Activated CD8-positive, alpha-beta memory T cell treated with anti-CD3 and anti-CD28 coated beads for 48 hours (primary cell): ENCODE results near the gene RFC2.

Experiments used
- DNase-seq, 3 experiments: peaks; one replicate each; pipeline ENCODE4 v3.0.0-alpha.2; 2020; ENCODE audit warnings: low read depth in 2 of 3, low spot score in 2 of 3

RFC2 gene

DNA sequence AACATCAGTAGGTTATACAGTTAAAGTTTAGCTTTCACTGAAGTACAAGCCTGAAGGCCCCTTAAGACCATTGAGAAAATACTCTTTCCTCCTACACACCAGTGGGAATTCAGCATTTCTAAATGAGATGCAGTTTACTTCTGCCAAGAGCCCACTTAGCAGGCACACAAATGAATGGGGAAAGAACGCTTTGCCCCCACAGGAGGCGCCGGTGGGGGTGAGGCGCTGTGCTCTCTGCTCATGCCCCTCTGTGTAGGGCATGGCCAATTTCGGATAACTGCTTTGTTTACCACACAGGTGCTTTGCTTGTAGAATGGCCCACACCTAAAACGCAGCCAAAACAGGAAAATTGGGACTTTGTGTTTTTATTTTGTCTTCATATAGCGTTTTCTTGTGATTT, 60.3 kb downstream of the RFC2 start:
- DNase-seq, result no peak

DNA sequence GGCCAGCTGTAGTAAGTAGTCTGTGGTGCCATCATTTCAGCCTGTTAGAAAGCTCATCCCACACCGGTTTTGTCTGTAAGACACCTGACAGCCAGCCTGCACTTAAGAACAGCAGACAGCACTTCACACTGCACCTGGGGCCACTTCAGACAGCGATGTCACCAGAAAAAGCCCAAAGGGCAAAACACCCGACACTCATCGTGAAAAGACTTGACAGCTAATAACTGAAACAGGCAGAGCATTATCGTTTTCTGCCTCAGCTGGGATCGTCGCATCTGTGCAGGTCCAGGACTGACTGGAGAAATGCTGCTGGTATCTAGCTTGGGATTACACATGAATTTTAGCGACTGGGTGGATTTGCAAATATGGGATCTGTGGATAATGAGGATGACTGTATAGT, 61.1 kb downstream of the RFC2 start:
- no peak for DNase-seq

DNA sequence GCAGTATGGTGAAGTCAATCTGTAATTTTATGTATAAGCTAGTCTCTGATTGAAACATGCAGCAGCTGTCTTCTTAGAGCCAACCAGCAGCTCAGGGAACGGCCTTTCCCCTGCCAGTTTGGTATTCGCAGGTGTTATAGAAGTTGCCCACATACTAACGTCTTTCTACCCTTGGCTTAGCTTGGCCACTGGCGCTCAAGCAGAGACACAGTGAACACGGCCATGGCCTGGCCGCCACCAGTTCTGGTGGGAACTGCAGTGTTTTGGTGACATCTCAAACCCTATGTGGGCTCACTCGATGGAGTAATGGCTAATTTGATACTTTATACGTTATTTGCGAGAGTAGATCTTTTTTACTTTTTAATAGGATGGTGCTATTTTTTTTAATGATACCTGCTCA, 63.0 kb downstream of the RFC2 start:
- no peak for DNase-seq

DNA sequence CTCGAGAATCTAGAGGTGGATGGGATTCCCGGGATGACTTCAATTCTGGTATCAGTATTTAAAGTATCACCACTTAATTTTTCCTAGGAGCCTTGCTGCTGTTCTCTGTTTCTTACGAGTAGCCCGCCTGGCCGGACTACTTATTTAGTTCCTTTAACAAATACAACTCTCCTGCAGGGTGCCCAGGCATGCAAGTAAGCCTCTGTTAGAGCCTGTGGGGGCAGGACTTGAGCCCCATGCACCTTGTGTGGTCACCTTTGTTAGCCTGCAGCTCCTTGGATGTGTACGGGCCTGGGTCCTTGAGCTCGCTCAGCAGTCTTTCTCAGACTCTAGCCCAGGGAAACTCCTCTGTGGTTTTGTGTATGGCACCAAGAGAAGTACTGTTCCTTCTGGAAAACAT, 63.9 kb downstream of the RFC2 start:
- DNase-seq, result no peak

DNA sequence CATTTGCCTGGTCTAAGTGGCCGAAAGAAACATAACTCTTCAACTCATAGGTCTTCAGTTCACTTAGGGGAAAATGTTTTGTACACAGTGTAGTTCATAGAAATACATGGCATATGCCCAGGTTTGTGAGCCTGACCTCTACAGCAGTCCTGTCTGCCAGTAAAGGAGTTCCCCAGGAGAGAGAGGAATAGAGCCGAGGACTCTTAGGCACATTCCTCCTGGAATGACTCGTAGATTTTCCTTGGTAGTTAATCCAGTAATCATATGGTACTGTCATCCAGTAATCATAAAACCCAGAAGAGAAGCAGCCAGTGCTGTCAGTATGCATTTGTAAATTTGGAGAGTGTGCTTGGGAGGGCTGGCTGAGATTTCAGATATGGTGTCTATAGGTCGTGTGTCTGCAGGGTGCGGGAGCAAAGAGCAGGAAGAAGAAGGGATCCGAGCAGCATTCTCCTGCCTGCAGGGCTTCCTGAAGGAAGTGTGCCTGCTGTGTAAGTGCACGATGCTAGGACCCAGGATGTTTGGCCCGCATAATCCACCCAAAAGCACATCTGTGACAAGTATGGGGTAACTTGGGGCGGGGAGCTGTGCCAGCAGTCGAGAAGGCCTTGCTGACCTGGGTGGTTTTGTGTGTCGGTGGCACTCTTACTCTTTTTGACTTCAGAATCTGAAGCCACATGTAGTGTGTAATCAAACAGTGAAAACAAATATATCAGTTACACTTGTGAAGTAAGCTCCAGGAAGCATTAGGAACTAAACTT, 66.1 kb downstream of the RFC2 start:
- no peak for DNase-seq

DNA sequence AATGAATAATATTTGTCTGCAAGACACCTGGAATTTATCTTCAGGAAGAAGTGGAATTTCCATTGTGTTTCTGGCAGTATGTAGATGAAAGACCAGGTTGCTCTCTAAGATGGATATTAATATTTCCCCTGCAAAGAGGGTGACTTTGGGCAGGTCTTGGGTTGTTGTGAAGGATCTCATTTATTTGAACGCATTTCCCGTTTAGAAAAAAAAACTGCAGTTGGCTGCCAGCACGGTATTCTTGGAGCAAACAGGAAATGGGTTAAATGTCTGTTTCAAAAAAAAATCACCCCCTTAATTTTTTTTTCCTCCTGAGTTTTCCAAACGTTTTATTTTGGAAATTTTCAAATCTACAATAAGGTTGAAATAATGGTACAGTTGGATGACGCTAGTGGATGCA, 68.6 kb downstream of the RFC2 start:
- DNase-seq, result no peak

DNA sequence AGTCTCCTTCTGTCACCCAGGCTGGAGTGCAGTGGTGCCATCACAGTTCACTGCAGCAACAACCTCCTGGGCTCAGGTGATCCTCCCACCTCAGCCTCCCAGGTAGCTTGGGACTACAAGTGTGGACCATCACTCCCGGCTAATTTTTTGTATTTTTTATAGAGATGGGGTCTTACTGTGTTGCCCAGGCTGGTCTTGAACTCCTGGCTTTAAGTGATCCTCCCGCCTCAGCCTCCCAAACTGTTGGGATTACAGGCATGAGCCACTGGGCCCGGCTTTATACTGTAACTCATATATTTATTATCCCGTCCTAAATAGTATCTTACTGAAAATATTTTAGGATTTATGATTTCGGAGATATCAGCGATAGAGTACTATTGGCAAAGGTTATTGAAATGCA, 69.2 kb downstream of the RFC2 start:
- no peak for DNase-seq

DNA sequence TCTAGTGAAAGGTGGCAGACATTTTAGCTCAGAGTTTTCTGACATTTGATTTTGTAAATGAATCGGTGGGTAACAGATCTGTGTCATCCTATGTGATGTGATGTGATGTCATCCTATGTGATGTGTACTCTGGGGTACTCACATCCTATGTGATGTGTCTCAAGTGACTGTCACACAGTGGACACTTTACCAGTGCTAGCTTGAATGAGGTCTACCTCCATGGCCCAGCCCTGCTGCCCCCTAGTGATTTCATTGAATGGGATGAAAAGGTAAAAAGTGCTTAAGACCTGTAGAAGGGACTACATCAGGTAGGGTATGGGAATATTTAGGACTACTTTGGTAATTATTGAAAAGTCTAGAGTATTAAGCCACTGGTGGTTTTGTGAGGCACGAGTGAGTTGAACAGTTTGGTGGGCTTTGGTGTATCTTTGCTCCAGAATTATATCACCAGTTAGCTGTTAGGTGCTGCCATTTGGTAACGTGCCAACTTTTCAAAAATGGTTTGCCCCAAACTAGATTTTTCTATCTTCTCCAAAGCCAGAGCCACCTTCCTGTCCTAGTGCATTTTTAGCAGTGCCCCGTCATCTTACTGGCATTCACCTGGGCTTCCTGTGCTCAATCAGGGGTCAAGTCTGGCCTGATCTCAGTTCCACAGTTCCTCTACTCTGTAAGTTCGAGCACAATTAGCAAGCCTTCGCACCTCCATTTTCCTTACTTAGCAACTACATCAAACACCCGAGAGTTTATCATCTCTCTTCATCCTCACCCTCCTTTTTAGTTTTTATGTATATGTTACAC, 70.3 kb downstream of the RFC2 start:
- DNase-seq, result no peak

DNA sequence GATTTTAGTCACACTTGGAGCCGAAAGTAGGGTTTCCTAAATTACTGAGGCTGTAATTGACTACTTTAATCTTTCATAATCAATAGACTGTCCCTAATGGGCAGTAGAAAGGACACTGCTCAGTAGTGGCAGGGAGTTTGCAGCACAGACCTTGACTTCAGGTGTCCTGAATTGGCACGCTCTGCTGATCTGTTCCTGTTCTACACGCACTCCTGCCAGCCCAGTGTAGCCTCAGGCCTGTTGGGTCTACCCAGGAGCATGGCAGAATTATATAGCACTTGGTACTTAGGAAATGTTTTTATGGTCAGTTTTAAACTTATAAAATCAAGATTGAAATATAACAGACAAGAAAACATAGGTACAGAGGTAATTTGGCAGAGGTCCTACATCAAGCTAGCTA, 71.1 kb downstream of the RFC2 start:
- no peak for DNase-seq

DNA sequence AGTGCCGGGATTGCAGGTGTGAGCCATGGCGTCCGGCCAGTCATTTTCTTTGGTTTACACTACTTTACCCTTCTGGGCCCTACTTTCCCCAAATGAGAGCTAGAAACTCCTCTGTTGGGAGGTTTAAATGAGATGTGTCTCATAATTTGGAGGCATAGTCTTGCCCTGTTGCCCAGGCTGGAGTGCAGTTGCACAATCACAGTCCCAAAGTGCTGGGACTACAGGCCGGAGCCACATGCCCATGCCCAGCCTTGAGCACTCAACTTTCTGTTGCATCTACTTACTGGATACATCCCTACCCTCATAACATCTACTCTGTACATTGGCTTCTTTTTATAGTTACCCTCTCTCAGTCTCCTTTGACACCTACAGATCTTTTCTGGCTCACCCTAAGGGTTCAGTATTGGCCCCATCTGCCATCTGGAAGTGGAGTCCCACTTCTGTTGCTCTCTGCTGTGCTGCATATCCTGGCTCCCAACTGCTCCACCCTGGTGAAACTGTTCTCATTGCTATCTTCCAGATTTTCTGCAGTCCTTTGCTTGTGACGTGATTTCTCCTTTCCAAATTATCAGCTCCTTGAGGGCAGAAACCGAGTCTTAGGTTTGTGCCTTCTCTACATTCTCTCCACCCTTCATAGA, 71.6 kb downstream of the RFC2 start:
- no peak for DNase-seq

DNA sequence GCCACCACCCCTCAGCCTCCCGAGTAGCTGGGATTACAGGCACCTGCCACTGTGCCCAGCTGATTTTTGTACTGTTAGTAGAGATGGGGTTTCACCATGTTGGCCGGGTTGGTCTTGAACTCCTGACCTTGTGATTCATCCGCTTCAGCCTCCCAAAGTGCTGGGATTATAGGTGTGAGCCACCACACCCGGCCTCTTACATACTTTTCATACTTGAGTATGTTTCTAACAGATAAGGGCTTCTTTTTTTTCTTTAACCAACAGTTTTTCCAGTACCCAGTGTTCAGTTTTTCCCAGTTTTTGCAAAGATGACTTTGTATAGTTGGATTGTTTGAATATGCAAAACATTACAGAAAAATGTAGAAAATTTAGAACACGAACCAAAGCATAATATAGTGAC, 72.4 kb downstream of the RFC2 start:
- DNase-seq, result no peak
